ENCODE results near the gene CCDC71. TPM values are rescaled to one million over a fixed set of nuclear protein-coding genes. Genes with fewer than 3 reads are reported as not detected.

Gene CCDC71
- total RNA-seq, 1 donor from 2014 or later = 27.4 TPM

DNA sequence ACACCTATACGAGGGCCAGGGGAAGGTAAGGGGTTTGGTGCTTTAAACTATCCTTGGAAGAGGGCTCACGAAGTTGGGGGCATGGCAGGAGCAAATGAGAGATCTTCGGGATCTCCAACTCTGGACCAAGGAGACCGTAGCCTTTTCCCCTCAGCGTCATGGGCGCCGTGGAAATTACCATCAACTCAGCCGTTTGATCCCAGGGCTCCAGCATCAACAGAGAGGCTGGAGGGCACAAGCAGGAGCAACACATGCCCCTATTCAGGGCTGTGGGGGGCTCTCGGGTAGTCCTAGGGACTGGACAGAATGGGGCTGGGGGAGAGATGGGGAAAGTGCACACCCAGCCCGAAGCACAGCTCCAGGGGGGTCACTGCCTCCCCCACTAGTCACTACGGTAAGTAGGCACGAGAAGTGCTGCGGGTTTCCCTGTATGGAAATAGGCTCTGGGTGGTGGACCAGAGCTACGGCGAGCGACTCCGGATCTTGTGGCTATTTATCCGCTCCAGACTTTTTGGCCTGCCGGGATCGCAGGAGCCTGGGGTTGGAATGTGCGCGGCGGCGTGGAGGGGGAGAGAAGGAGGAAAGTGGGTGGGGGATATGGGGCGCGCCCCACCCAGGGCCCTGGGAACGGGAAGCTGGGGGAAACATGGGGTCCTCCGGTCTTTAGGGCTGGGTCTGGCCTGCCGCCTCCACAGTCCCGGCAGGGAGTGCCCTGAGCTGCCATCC, 32.7 kb downstream of the CCDC71 start:
- Mint-ChIP-seq H3K4me3 (peak overlapping the region; percentile 95), H3K9me3 (no peaks in the 10 kb centered on the region), H3K4me1 (ENCODE audit: unreplicated experiment) (no peaks in the 10 kb centered on the region), H3K27me3 (no peaks in the 10 kb centered on the region), H3K36me3 (no peaks in the 10 kb centered on the region), H3K27ac (peak overlapping the region; percentile 92)
- DNase-seq (ENCODE audit: extremely low spot score, unreplicated experiment) = peak; percentile 86
- TF ChIP-seq, protein P1, sequence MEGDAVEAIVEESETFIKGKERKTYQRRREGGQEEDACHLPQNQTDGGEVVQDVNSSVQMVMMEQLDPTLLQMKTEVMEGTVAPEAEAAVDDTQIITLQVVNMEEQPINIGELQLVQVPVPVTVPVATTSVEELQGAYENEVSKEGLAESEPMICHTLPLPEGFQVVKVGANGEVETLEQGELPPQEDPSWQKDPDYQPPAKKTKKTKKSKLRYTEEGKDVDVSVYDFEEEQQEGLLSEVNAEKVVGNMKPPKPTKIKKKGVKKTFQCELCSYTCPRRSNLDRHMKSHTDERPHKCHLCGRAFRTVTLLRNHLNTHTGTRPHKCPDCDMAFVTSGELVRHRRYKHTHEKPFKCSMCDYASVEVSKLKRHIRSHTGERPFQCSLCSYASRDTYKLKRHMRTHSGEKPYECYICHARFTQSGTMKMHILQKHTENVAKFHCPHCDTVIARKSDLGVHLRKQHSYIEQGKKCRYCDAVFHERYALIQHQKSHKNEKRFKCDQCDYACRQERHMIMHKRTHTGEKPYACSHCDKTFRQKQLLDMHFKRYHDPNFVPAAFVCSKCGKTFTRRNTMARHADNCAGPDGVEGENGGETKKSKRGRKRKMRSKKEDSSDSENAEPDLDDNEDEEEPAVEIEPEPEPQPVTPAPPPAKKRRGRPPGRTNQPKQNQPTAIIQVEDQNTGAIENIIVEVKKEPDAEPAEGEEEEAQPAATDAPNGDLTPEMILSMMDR (conservative IDR thresholded peaks at IDR 0.05) = no peak

DNA sequence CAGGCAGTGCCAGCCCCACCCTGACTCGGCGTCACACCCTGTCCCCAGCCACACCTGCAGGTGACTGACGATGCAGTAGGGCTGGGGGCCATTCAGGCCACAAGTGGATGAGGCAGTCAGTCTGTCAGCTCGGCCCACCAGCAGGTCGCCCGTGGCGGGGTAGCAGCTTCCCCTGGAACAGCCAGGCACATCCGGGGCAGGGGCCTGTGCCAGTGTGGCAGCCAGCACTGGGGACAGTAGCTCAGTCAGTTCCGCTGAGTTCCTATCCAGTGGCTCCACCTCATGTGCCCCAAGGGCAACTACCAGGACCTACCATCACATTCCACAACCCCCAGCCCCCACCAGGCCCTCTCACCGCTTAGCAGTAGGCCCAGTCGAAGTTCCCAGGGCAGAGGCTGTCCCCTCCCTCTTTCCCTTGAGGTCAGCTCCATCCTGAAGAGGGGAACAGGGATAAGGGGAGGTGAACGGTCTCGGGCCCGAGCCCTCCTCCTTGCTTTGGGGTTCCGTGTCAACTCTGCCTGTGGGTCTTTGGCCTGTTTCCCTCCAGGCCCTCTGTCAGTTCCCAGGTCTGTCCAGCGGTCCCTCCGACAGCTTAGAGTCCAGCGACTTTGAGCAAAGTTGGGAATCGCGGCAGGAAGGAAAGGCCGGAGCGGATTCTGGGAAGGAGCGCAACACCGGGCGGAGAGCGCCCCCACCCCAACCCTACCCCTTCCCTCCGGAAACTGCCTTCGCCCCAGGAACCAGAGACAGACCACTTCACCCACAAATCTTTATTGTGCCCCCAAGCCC, 33.5 kb downstream of the CCDC71 start, which contains the start of gene LAMB2:
Gene LAMB2, minus strand, starts transcription at position 614 of the 789 bp plus-strand sequence. Its CDS starts 183 bp downstream, at position 431.
- Mint-ChIP-seq H3K27ac (peak within 1 kb of the TSS; percentile 92), H3K4me1 (ENCODE audit: unreplicated experiment) (no peaks in the 10 kb centered on the region), H3K4me3 (peak within 1 kb of the TSS; percentile 95), H3K9me3 (no peaks in the 10 kb centered on the region), H3K36me3 (no peaks in the 10 kb centered on the region), H3K27me3 (no peaks in the 10 kb centered on the region)
- TF ChIP-seq, protein P1 (conservative IDR thresholded peaks at IDR 0.05) = no peak
- DNase-seq (ENCODE audit: extremely low spot score, unreplicated experiment) = no peak

DNA sequence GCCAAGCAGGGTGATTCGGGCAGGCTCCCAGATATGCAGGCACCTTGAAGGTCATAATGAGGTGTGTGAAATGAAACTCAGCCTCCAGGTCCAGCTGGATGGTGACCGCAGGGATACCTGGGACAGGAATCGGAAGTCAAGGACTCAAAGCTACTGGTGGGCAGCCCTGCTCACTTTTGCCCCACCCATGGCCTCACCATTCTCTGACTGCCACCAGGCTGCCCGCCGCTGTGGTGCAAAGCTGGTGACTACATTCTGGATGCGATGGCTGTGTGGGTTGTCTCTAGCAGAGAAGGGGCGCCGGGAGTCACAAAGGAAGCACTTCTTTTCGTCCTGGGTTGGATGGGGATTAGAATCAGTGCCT, 34.1 kb downstream of the CCDC71 start:
- Mint-ChIP-seq H3K36me3 (no peaks in the 10 kb centered on the region), H3K27ac (peak overlapping the region; percentile 92)
- no peak for DNase-seq (ENCODE audit: extremely low spot score, unreplicated experiment)

DNA sequence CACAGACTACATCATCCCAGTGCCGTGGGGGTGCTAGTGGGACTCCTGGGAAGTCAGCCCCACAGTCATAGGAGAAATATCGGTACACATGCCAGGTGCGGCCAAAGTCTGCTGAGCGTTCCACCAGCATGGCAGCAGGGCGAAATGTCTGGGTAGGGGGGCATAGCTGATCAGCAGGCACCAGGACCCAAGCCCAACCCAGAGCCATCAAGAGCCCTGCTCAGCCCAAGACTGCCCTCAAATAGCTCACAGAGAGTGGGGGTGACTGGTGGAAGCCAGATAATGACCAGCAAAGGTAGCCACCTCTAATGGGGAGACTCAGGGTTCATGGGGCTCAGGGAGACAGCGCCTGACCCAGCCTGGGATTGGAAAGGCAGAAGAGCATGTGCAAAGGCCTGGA, 34.6 kb downstream of the CCDC71 start:
- Mint-ChIP-seq H3K4me1 (ENCODE audit: unreplicated experiment) (no peaks in the 10 kb centered on the region), H3K36me3 (no peaks in the 10 kb centered on the region), H3K4me3 (peak overlapping the region; percentile 95), H3K27ac (peak overlapping the region; percentile 92), H3K9me3 (no peaks in the 10 kb centered on the region), H3K27me3 (no peaks in the 10 kb centered on the region)
- no peak for DNase-seq (ENCODE audit: extremely low spot score, unreplicated experiment)
- TF ChIP-seq, protein P1 (conservative IDR thresholded peaks at IDR 0.05) = no peak

More for the DNA sequence above, 34.1 kb downstream of the CCDC71 start:
- Mint-ChIP-seq H3K27me3 (no peaks in the 10 kb centered on the region), H3K4me1 (ENCODE audit: unreplicated experiment) (no peaks in the 10 kb centered on the region), H3K9me3 (no peaks in the 10 kb centered on the region), H3K4me3 (peak overlapping the region; percentile 95)
- TF ChIP-seq, protein P1 (conservative IDR thresholded peaks at IDR 0.05) = no peak

DNA sequence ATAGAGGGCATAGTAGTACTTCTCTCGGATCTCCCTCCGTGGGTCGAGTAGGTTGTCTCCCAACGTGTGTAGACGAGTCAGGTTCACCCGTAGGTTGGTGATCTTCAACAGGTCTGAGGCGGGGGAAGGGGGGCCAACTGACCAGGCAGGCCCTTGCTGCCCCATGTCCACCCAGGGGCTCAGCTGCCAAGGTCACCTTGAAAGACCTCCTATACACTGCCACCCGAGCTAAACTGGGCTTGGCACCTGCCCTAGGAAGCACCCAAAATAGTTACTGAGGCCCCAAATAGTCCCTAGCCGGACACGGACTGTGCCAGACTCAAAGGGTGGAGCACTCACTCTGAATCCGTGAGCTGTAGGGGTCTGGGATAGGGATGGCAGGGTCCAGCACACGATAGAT, 35.1 kb downstream of the CCDC71 start:
- Mint-ChIP-seq H3K27me3 (no peaks in the 10 kb centered on the region), H3K9me3 (no peaks in the 10 kb centered on the region), H3K27ac (no peak overlapping the region), H3K36me3 (no peaks in the 10 kb centered on the region), H3K4me3 (peak overlapping the region; percentile 95), H3K4me1 (ENCODE audit: unreplicated experiment) (no peaks in the 10 kb centered on the region)
- no peak for DNase-seq (ENCODE audit: extremely low spot score, unreplicated experiment)
- TF ChIP-seq, protein P1 (conservative IDR thresholded peaks at IDR 0.05) = no peak

All from type B pancreatic cell (in vitro differentiated cells).